C4-2B (cell line): Measurements from ENCODE around the gene ACVRL1.

Source experiments
- ZFX ChIP-seq: fragments of 450-650 bp; IDR thresholded peaks from 2 replicates; pipeline ENCODE4 v1.6.1; 2017
- TF ChIP-seq, protein P1 (sequence below): fragments of 450-650 bp; conservative IDR thresholded peaks from 2 replicates; pipeline ENCODE4 v1.5.1; 2017; ENCODE audit warnings: mild to moderate bottlenecking

- TF ChIP-seq, protein P1, sequence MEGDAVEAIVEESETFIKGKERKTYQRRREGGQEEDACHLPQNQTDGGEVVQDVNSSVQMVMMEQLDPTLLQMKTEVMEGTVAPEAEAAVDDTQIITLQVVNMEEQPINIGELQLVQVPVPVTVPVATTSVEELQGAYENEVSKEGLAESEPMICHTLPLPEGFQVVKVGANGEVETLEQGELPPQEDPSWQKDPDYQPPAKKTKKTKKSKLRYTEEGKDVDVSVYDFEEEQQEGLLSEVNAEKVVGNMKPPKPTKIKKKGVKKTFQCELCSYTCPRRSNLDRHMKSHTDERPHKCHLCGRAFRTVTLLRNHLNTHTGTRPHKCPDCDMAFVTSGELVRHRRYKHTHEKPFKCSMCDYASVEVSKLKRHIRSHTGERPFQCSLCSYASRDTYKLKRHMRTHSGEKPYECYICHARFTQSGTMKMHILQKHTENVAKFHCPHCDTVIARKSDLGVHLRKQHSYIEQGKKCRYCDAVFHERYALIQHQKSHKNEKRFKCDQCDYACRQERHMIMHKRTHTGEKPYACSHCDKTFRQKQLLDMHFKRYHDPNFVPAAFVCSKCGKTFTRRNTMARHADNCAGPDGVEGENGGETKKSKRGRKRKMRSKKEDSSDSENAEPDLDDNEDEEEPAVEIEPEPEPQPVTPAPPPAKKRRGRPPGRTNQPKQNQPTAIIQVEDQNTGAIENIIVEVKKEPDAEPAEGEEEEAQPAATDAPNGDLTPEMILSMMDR = no peak
- TF ChIP-seq ZFX = no peak
Observed at GRCh38 chr12:51863933-51864832, 43.1 kb upstream of the ACVRL1 start.
